CD14-positive monocyte (primary cell): ENCODE measurements around the gene PCP4. TPM values are rescaled to one million over a fixed set of nuclear protein-coding genes. Genes with fewer than 3 reads are reported as not detected.

ENCODE experiments used
- DNase-seq, 3 donors: peaks; one replicate each; pipeline ENCODE4 v3.0.0-alpha.2; 2011 to 2022
- H2AFZ ChIP-seq: 2 replicates; pipeline ENCODE4 v1.6.0; 2012; ENCODE audit warnings: mild to moderate bottlenecking, low read depth, low read length, inconsistent platforms; ENCODE audit not compliant: insufficient read depth, poor library complexity, severe bottlenecking
- H3K27ac ChIP-seq, 2 donors: 1 replicate in 1 of 2; 2 replicates in 1 of 2; pipeline ENCODE4 v1.5.1; 2012 to 2013; ENCODE audit warnings: low read length in 2 of 2, control low read depth in 1 of 2, inconsistent platforms in 1 of 2, low read depth in 1 of 2, mild to moderate bottlenecking in 1 of 2
- H3K27me3 ChIP-seq, 2 donors: one replicate each; pipeline versions ENCODE4 v1.6.0 to v1.6.1; 2011 to 2013; ENCODE audit warnings: low read length in 2 of 2; ENCODE audit not compliant: control insufficient read depth in 2 of 2, insufficient read depth in 2 of 2
- H3K36me3 ChIP-seq, 2 donors: replicated peaks in 1 of 2; 1 replicate in 1 of 2; 2 replicates in 1 of 2; pipeline versions ENCODE4 v1.5.1 to v1.6.1; 2012 to 2013; ENCODE audit warnings: low read length in 2 of 2, control low read depth in 1 of 2, inconsistent platforms in 1 of 2, mild to moderate bottlenecking in 1 of 2; ENCODE audit not compliant: insufficient read depth in 2 of 2, control insufficient read depth in 1 of 2
- H3K4me1 ChIP-seq, 2 donors: 1 replicate in 1 of 2; 2 replicates in 1 of 2; pipeline versions ENCODE4 v1.5.1 to v1.6.1; 2012 to 2013; ENCODE audit warnings: low read length in 2 of 2, control low read depth in 1 of 2, inconsistent platforms in 1 of 2, mild to moderate bottlenecking in 1 of 2, moderate library complexity in 1 of 2; ENCODE audit not compliant: insufficient read depth in 2 of 2, control insufficient read depth in 1 of 2
- H3K4me2 ChIP-seq: replicated peaks from 2 replicates; pipeline ENCODE3; 2012; ENCODE audit warnings: low read length, moderate library complexity, mild to moderate bottlenecking; ENCODE audit not compliant: poor library complexity, severe bottlenecking; ENCODE audit errors: extremely low read depth
- H3K4me3 ChIP-seq, 3 experiments: fragments of 200-600 bp in 1 of 3; sonication (generic) in 1 of 3; replicated peaks in 1 of 3; 1 replicate in 2 of 3; 2 replicates in 1 of 3; pipeline ENCODE4 v1.5.1; 2011 to 2013; ENCODE audit warnings: low read length in 3 of 3, mild to moderate bottlenecking in 3 of 3, control low read depth in 2 of 3, low read depth in 2 of 3, inconsistent platforms in 1 of 3, moderate library complexity in 1 of 3
- H3K79me2 ChIP-seq: 2 replicates; pipeline ENCODE4 v1.6.0; 2012; ENCODE audit warnings: mild to moderate bottlenecking, control low read depth, inconsistent platforms, low read length, moderate library complexity; ENCODE audit not compliant: insufficient read depth
- H3K9ac ChIP-seq: 2 replicates; pipeline ENCODE4 v1.6.0; 2017; ENCODE audit warnings: low read length, mild to moderate bottlenecking; ENCODE audit not compliant: insufficient read depth, poor library complexity, severe bottlenecking
- H3K9me3 ChIP-seq, 2 donors: replicated peaks in 1 of 2; 1 replicate in 1 of 2; 2 replicates in 1 of 2; pipeline versions ENCODE4 v1.5.1 to v1.6.1; 2012 to 2013; ENCODE audit warnings: low read length in 2 of 2, control low read depth in 1 of 2; ENCODE audit not compliant: control insufficient read depth in 1 of 2, insufficient read depth in 1 of 2
- H4K20me1 ChIP-seq: 2 replicates; pipeline ENCODE4 v1.6.0; 2012; ENCODE audit warnings: mild to moderate bottlenecking, low read length, control low read depth, moderate library complexity; ENCODE audit not compliant: insufficient read depth
- H3K27ac Mint-ChIP-seq, 7 donors: one replicate each; pipeline ENCODE4 v1.8.0; 2020; ENCODE audit warnings: mild to moderate bottlenecking in 7 of 7, mixed read lengths in 7 of 7, moderate library complexity in 6 of 7, inconsistent platforms in 2 of 7
- H3K27me3 Mint-ChIP-seq, 3 donors: one replicate each; pipeline ENCODE4 v1.8.0; 2021 to 2022; ENCODE audit warnings: low read depth in 3 of 3, mild to moderate bottlenecking in 3 of 3, mixed read lengths in 3 of 3, moderate library complexity in 3 of 3, inconsistent platforms in 1 of 3
- H3K36me3 Mint-ChIP-seq, 2 donors: one replicate each; pipeline ENCODE4 v1.8.0; 2020; ENCODE audit warnings: mixed read lengths in 2 of 2, inconsistent platforms in 1 of 2, mild to moderate bottlenecking in 1 of 2
- H3K4me1 Mint-ChIP-seq: one replicate; pipeline ENCODE4 v1.8.0; 2020; ENCODE audit warnings: mild to moderate bottlenecking, mixed read lengths
- H3K4me3 Mint-ChIP-seq, 2 donors: one replicate each; pipeline ENCODE4 v1.8.0; 2020; ENCODE audit warnings: mild to moderate bottlenecking in 2 of 2, mixed read lengths in 2 of 2, moderate library complexity in 1 of 2
- H3K9me3 Mint-ChIP-seq, 7 donors: one replicate each; pipeline ENCODE4 v1.8.0; 2020 to 2022; ENCODE audit warnings: mixed read lengths in 7 of 7, mild to moderate bottlenecking in 6 of 7, moderate library complexity in 6 of 7, inconsistent platforms in 2 of 7
- WGBS: methylation state at CpG from one replicate; pipeline ENCODE4 v1.1.5; 2013; ENCODE audit warnings: missing lambda C conversion rate; ENCODE audit not compliant: insufficient coverage; 5-methylcytosine and 5-hydroxymethylcytosine counted together
- intact Hi-C, 2 donors: fragments of 100-400 bp; cut with micrococcal nuclease; formaldehyde crosslinking; loops; one replicate each; pipeline versions ENCODE4 v1.15.0 to v1.15.1; 2023
- polyA plus RNA-seq, 3 donors: library from polyadenylated mRNA; depleted of rRNA in 1 of 3; unstranded in 2 of 3; stranded (reverse) in 1 of 3; fragments of 300-500 nt in 2 of 3; fragments of >200 nt in 1 of 3; fragmentation: Illumina TruSeq in 2 of 3; gene quantifications; 1 replicate in 2 of 3; 2 replicates in 1 of 3; pipeline ENCODE4 v1.2.3, GENCODE V29; 2012 to 2021
- TF ChIP-seq, protein P1 (sequence below): fragments of 200-600 bp; IDR thresholded peaks from one replicate; pipeline ENCODE4 v1.8.0; 2022; ENCODE audit warnings: antibody characterized with exemption, mild to moderate bottlenecking

The PCP4 gene
- polyA plus RNA-seq, 3 donors, result not detected

DNA sequence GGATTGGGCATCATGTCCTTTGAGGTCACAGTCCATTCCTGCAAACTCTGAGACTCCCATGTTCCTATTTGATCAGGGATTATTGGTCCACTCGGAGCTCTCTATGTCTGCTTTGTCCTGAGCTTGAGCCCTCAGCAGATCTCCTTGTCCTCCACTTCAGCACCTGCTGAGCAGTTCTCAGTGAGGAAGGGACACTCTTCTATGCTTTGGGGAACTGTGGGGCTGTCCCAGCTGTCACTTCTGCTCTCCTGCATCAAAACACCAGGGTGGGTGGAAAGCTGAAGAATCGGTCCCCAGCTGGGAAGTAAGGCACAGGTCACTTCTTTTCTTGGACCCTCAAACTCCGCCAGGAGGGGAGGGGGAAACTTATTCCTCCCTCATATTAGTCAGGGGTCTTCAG lies 99.5 kb downstream of the PCP4 start:
- no peak overlapping the region for H3K4me3 ChIP-seq
- H3K4me1 Mint-ChIP-seq, result no peaks in the 10 kb centered on the region
- peaks cover 6 to 28% (median 18%) of the 10 kb centered on the region in 7 donors for H3K9me3 Mint-ChIP-seq
- H3K27ac Mint-ChIP-seq, result no peak overlapping the region
- peaks cover 19 to 23% of the 10 kb centered on the region in 2 donors for H3K9me3 ChIP-seq
- H3K27ac ChIP-seq, result no peak overlapping the region
- intact Hi-C loops, result no loop called here
- no peaks in the 10 kb centered on the region for H3K36me3 ChIP-seq
- H3K27me3 Mint-ChIP-seq, result peaks cover 0 to 1% (median 1%) of the 10 kb centered on the region in 3 donors
- no peak for DNase-seq
- H4K20me1 ChIP-seq, result no peaks in the 10 kb centered on the region
- no peak overlapping the region for H2AFZ ChIP-seq
- H3K4me2 ChIP-seq, result no peak overlapping the region
- H3K36me3 Mint-ChIP-seq, result no peaks in the 10 kb centered on the region
- WGBS, result 83% methylated on average over 1 of the region's 3 CpGs
- no peaks in the 10 kb centered on the region for H3K79me2 ChIP-seq
- no peaks in the 10 kb centered on the region for H3K4me1 ChIP-seq
- no peaks in the 10 kb centered on the region for H3K27me3 ChIP-seq
- H3K9ac ChIP-seq, result no peak overlapping the region
- no peak overlapping the region for H3K4me3 Mint-ChIP-seq
- TF ChIP-seq, protein P1, sequence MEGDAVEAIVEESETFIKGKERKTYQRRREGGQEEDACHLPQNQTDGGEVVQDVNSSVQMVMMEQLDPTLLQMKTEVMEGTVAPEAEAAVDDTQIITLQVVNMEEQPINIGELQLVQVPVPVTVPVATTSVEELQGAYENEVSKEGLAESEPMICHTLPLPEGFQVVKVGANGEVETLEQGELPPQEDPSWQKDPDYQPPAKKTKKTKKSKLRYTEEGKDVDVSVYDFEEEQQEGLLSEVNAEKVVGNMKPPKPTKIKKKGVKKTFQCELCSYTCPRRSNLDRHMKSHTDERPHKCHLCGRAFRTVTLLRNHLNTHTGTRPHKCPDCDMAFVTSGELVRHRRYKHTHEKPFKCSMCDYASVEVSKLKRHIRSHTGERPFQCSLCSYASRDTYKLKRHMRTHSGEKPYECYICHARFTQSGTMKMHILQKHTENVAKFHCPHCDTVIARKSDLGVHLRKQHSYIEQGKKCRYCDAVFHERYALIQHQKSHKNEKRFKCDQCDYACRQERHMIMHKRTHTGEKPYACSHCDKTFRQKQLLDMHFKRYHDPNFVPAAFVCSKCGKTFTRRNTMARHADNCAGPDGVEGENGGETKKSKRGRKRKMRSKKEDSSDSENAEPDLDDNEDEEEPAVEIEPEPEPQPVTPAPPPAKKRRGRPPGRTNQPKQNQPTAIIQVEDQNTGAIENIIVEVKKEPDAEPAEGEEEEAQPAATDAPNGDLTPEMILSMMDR, result no peak

DNA sequence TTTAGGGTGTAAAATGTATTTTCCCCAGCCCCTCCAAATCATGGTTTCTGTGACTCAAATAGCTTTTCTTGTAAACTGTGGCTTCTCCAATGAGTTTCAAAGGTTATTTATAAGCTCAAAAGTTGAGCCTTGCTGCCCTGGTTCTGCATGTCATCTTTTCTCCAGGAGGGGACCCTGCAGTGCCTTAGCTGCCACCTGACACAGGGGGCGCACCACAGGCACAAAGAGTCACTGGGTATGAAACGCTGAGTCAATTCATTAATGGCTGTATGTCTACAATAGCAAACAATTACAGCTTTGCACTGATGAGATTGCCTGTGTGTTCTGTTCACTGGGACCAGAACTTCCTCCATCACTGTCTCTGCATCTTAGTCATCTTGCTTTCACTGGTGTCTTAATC lies 100.8 kb downstream of the PCP4 start:
- no peaks in the 10 kb centered on the region for H3K36me3 ChIP-seq
- no peaks in the 10 kb centered on the region for H3K36me3 Mint-ChIP-seq
- no peak for DNase-seq
- TF ChIP-seq, protein P1, result no peak
- peaks cover 15 to 21% of the 10 kb centered on the region in 2 donors for H3K9me3 ChIP-seq
- no peaks in the 10 kb centered on the region for H3K4me1 ChIP-seq
- H4K20me1 ChIP-seq, result no peaks in the 10 kb centered on the region
- no peak overlapping the region for H3K27ac ChIP-seq
- no peaks in the 10 kb centered on the region for H3K79me2 ChIP-seq
- intact Hi-C loops, result no loop called here
- H3K4me3 Mint-ChIP-seq, result no peak overlapping the region
- peaks cover 0 to 1% (median 0%) of the 10 kb centered on the region in 3 donors for H3K27me3 Mint-ChIP-seq
- H3K27ac Mint-ChIP-seq, result no peak overlapping the region
- H3K9me3 Mint-ChIP-seq, result peaks cover 5 to 28% (median 14%) of the 10 kb centered on the region in 7 donors
- no peak overlapping the region for H3K4me2 ChIP-seq
- H2AFZ ChIP-seq, result no peak overlapping the region
- H3K4me3 ChIP-seq, result no peak overlapping the region
- 100% methylated on average over 2 of the region's 2 CpGs for WGBS
- no peak overlapping the region for H3K9ac ChIP-seq
- no peaks in the 10 kb centered on the region for H3K4me1 Mint-ChIP-seq
- no peaks in the 10 kb centered on the region for H3K27me3 ChIP-seq
